Measurements from ENCODE around the gene MUC4.

DNA sequence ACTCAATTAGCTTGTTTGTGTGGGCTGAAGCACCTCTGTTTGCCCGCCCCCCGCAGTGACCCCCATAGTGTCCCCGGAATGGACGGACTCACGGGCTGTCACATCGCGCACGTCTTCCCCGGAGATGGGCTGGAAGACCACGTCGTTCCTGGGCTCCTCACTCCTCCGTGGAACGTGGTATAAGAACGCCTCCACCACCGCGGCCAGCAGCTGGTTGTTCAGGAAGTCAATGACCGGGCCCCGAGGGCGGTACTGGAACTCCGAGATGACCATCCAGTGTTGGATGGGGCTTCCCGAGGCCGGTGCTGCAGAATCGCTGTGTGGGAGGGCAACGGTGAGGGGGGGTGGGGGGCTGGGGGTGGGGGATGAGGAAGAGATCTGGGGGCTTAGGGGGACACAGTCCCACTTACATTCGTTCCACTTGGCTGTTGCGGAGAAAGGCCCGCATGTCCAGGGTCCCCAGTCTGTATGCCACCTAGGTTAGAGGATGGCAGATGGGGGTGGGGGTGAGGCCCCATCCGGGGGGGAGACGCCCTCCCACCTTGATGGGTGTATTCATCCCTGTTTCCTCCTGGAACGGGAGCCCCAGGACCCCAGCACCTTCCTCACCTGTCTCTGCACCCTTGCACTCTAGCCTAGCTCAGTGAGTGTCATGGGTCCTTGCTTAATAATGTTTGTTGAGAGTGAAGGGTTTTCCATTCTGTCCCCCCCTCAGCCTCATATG is 60.8 kb downstream of the MUC4 start:
- TF ChIP-seq POLR2AphosphoS5 (IDR thresholded peaks at IDR 0.05; ENCODE audit: borderline replicate concordance, low read depth, low read length) (no peak), EZH2 (IDR thresholded peaks at IDR 0.05) (no peak), FOXP2 (optimal IDR thresholded peaks at IDR 0.05; ENCODE audit: control extremely low read depth, extremely low read length, insufficient read depth) (no peak)

Data from SK-N-MC (cell line).